GM12878 (cell line): ENCODE data around the gene TSGA10. TPM values are rescaled to one million over a fixed set of nuclear protein-coding genes. Genes with fewer than 3 reads are reported as not detected.
A peak's percentile ranks its signal among the peaks of the same experiment; 100 is the strongest.

ENCODE experiments used
- BMI1 ChIP-seq: fragments of 450-650 bp; IDR thresholded peaks from 2 replicates; pipeline ENCODE4 v1.6.1; 2016; ENCODE audit warnings: mild to moderate bottlenecking, moderate library complexity, borderline replicate concordance
- BRCA1 ChIP-seq: IDR thresholded peaks from 2 replicates; pipeline ENCODE4 v1.6.1; 2011; ENCODE audit warnings: low read depth, low read length, improper control_type of control experiment
- CEBPB ChIP-seq, 2 experiments: fragments of 150-350 bp in 1 of 2; IDR thresholded peaks; 2 replicates each; pipeline ENCODE4 v1.6.1; 2012 to 2014; ENCODE audit warnings: low read depth in 2 of 2, low read length in 2 of 2, borderline replicate concordance in 1 of 2, inconsistent platforms in 1 of 2
- ESRRA ChIP-seq: IDR thresholded peaks from 2 replicates; pipeline ENCODE4 v1.6.1; 2012; ENCODE audit warnings: mild to moderate bottlenecking, low read length, improper control_type of control experiment
- FOS ChIP-seq: IDR thresholded peaks from 3 replicates; pipeline ENCODE4 v1.6.1; 2011; ENCODE audit warnings: borderline replicate concordance; ENCODE audit not compliant: insufficient read length; ENCODE audit errors: extremely low read depth
- HDAC6 ChIP-seq: fragments of 200-600 bp; sonication (generic); IDR thresholded peaks from one replicate; pipeline ENCODE4 v1.8.0; 2017; ENCODE audit warnings: antibody characterized with exemption; ENCODE audit not compliant: unreplicated experiment
- HDGF ChIP-seq: fragments of 450-650 bp; IDR thresholded peaks from 2 replicates; pipeline ENCODE4 v1.6.1; 2016; ENCODE audit warnings: antibody characterized with exemption
- KAT2A ChIP-seq: conservative IDR thresholded peaks from 2 replicates; pipeline ENCODE4 v1.6.1; 2011; ENCODE audit warnings: low read depth, low read length; ENCODE audit not compliant: control insufficient read depth
- MTA3 ChIP-seq: IDR thresholded peaks from 2 replicates; pipeline ENCODE4 v1.6.1; 2012; ENCODE audit warnings: low read length, inconsistent platforms, borderline replicate concordance
- MXI1 ChIP-seq: fragments of 150-350 bp; IDR thresholded peaks from 2 replicates; pipeline ENCODE4 v1.6.1; 2011; ENCODE audit warnings: low read depth, mild to moderate bottlenecking, inconsistent platforms, low read length, improper control_type of control experiment
- NFXL1 ChIP-seq: fragments of 450-650 bp; IDR thresholded peaks from 2 replicates; pipeline ENCODE4 v1.6.1; 2017; ENCODE audit warnings: antibody characterized with exemption, mild to moderate bottlenecking, borderline replicate concordance
- NR2F1 ChIP-seq: fragments of 450-650 bp; conservative IDR thresholded peaks from 2 replicates; pipeline ENCODE4 v1.6.1; 2017; ENCODE audit warnings: mild to moderate bottlenecking
- POLR2AphosphoS5 ChIP-seq: IDR thresholded peaks from 2 replicates; pipeline ENCODE4 v1.6.1; 2011; ENCODE audit warnings: mild to moderate bottlenecking, low read length, inconsistent platforms
- PRDM15 ChIP-seq: fragments of 450-650 bp; formaldehyde crosslinking; IDR thresholded peaks from 2 replicates; pipeline ENCODE4 v1.4.0; 2020; ENCODE audit warnings: mild to moderate bottlenecking, moderate library complexity
- RBBP5 ChIP-seq: fragments of 200-600 bp; sonication (generic); conservative IDR thresholded peaks from 2 replicates; pipeline ENCODE4 v1.6.1; 2016
- SMAD1 ChIP-seq: fragments of 450-650 bp; IDR thresholded peaks from 2 replicates; pipeline ENCODE4 v1.6.1; 2018; ENCODE audit warnings: mild to moderate bottlenecking, low read depth; ENCODE audit not compliant: partially characterized antibody
- SREBF2 ChIP-seq: IDR thresholded peaks from 2 replicates; pipeline ENCODE4 v1.6.1; 2012; ENCODE audit warnings: mild to moderate bottlenecking, low read length
- SUPT20H ChIP-seq: IDR thresholded peaks from 2 replicates; pipeline ENCODE4 v1.6.1; 2011; ENCODE audit warnings: low read depth, mild to moderate bottlenecking, low read length, moderate library complexity, borderline replicate concordance; ENCODE audit not compliant: control insufficient read depth
- TARDBP ChIP-seq: IDR thresholded peaks from 2 replicates; pipeline ENCODE4 v1.6.1; 2016; ENCODE audit warnings: borderline replicate concordance
- TCF12 ChIP-seq: IDR thresholded peaks from 2 replicates; pipeline ENCODE4 v1.6.1; 2011; ENCODE audit warnings: low read depth, mild to moderate bottlenecking, low read length
- ZNF217 ChIP-seq: fragments of 450-650 bp; IDR thresholded peaks from 2 replicates; pipeline ENCODE4 v1.6.1; 2017; ENCODE audit warnings: antibody characterized with exemption, mild to moderate bottlenecking
- polyA plus RNA-seq, 11 experiments: library from polyadenylated mRNA; depleted of rRNA in 4 of 11; unstranded in 6 of 11; stranded (reverse) in 5 of 11; fragments of >200 nt; fragmentation: Nextera tagmentation in 4 of 11; fragmentation: Illumina TruSeq in 1 of 11; extraction: Ambion mirVana in 4 of 11; extraction: Trizol in 1 of 11; gene quantifications; 1 replicate in 1 of 11; 2 replicates in 10 of 11; pipeline versions ENCODE4 v1.2.1 to v1.2.3, GENCODE V29; 2011 to 2016; ENCODE audit warnings: inconsistent platforms in 2 of 11, missing spikeins in 2 of 11, low read depth in 1 of 11
- total RNA-seq, 4 experiments: library from RNA; depleted of rRNA in 3 of 4; stranded (reverse); fragments of >200 nt in 3 of 4; fragmentation: Illumina TruSeq in 1 of 4; extraction: Trizol in 1 of 4; gene quantifications; 2 replicates each; pipeline versions ENCODE4 v1.2.1 to v1.2.3, GENCODE V29; 2013 to 2021
- TF ChIP-seq, protein P1 (sequence below): fragments of 150-350 bp; IDR thresholded peaks from 2 replicates; pipeline ENCODE4 v1.6.1; 2014; ENCODE audit warnings: mild to moderate bottlenecking, low read depth, low read length
- TF ChIP-seq, protein P2 (sequence below): fragments of 450-650 bp; IDR thresholded peaks from 2 replicates; pipeline ENCODE4 v1.6.1; 2014; ENCODE audit warnings: mild to moderate bottlenecking
- TF ChIP-seq, protein P3 (sequence below): IDR thresholded peaks from 2 replicates; pipeline ENCODE4 v1.6.1; 2011; ENCODE audit warnings: borderline replicate concordance, low read depth, mild to moderate bottlenecking, moderate library complexity, mixed read lengths, low read length; ENCODE audit not compliant: insufficient read depth; ENCODE audit errors: extremely low read length

TSGA10 gene
- total and polyA plus RNA-seq, 10 of the 15 experiments (the other 5 are each of a cell fraction or from before 2014, with no cell fraction given): 5.3 to 13.5 (median 8.6) TPM

GRCh38 chr2:99154643-99155536 is at the start of gene TSGA10, which contains the start of gene LIPT1 (continued):
- TF ChIP-seq MTA3: peak; percentile 17; the same call in 1 of the 2 replicates
- TF ChIP-seq NR2F1: peak; percentile 88
- peak; percentile 83 for TF ChIP-seq POLR2AphosphoS5
- no peak for TF ChIP-seq PRDM15 (CRISPR knock-in tag)
- TF ChIP-seq FOS: no peak
- TF ChIP-seq TCF12: peak; percentile 77; the same call in 1 of the 2 replicates
- no peak for TF ChIP-seq BRCA1
- no peak for TF ChIP-seq NFXL1
- TF ChIP-seq, protein P1, sequence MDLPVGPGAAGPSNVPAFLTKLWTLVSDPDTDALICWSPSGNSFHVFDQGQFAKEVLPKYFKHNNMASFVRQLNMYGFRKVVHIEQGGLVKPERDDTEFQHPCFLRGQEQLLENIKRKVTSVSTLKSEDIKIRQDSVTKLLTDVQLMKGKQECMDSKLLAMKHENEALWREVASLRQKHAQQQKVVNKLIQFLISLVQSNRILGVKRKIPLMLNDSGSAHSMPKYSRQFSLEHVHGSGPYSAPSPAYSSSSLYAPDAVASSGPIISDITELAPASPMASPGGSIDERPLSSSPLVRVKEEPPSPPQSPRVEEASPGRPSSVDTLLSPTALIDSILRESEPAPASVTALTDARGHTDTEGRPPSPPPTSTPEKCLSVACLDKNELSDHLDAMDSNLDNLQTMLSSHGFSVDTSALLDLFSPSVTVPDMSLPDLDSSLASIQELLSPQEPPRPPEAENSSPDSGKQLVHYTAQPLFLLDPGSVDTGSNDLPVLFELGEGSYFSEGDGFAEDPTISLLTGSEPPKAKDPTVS: no peak
- TF ChIP-seq BMI1: no peak
- TF ChIP-seq SUPT20H: no peak
- no peak for TF ChIP-seq HDAC6
- TF ChIP-seq, protein P2, sequence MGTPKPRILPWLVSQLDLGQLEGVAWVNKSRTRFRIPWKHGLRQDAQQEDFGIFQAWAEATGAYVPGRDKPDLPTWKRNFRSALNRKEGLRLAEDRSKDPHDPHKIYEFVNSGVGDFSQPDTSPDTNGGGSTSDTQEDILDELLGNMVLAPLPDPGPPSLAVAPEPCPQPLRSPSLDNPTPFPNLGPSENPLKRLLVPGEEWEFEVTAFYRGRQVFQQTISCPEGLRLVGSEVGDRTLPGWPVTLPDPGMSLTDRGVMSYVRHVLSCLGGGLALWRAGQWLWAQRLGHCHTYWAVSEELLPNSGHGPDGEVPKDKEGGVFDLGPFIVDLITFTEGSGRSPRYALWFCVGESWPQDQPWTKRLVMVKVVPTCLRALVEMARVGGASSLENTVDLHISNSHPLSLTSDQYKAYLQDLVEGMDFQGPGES: no peak
- TF ChIP-seq SREBF2: no peak
- TF ChIP-seq ESRRA: no peak
- no peak for TF ChIP-seq RBBP5
- TF ChIP-seq TARDBP: 0 out of 2 replicates have a peak, but pooled peaks have one; percentile 44
- peak; percentile 91; the same call in 1 of the 2 replicates for TF ChIP-seq HDGF
- TF ChIP-seq CEBPB (IDR thresholded peaks at IDR 0.05; ENCODE audit: borderline replicate concordance in 1 of 2, low read depth in 2 of 2, low read length in 2 of 2): no peak
- no peak for TF ChIP-seq SMAD1
- peak; percentile 72; the same call in 1 of the 2 replicates for TF ChIP-seq ZNF217
- no peak; the same call in none of the 2 replicates for TF ChIP-seq MXI1
- TF ChIP-seq, protein P3, sequence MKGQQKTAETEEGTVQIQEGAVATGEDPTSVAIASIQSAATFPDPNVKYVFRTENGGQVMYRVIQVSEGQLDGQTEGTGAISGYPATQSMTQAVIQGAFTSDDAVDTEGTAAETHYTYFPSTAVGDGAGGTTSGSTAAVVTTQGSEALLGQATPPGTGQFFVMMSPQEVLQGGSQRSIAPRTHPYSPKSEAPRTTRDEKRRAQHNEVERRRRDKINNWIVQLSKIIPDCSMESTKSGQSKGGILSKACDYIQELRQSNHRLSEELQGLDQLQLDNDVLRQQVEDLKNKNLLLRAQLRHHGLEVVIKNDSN: peak; percentile 38
- no peak for TF ChIP-seq KAT2A
